Testis (tissue), 3 donors: ENCODE data around the gene PIK3CD. TPM values are rescaled to one million over a fixed set of nuclear protein-coding genes. Genes with fewer than 3 reads are reported as not detected.

Experiments used
- DNase-seq: peaks from one replicate; pipeline ENCODE4 v3.0.0-alpha.2; 2019
- H3K27ac ChIP-seq, 2 donors: fragments of 200-600 bp; sonication (generic); one replicate each; pipeline ENCODE4 v1.5.1; 2019
- H3K27me3 ChIP-seq: fragments of 200-600 bp; sonication (generic); one replicate; pipeline ENCODE4 v1.5.1; 2019
- H3K36me3 ChIP-seq: fragments of 200-600 bp; sonication (generic); one replicate; pipeline ENCODE4 v1.5.1; 2017; ENCODE audit warnings: low read depth; ENCODE audit errors: missing control alignments
- H3K4me1 ChIP-seq: fragments of 200-600 bp; sonication (generic); one replicate; pipeline ENCODE4 v1.5.1; 2019
- H3K4me3 ChIP-seq, 2 donors: fragments of 200-600 bp; sonication (generic); one replicate each; pipeline ENCODE4 v1.5.1; 2017 to 2019
- H3K9me3 ChIP-seq: fragments of 200-600 bp; sonication (generic); one replicate; pipeline ENCODE4 v1.5.1; 2017
- CTCF ChIP-seq, 3 experiments: fragments of 450-650 bp in 2 of 3; fragments of 200-600 bp in 1 of 3; sonication (generic) in 1 of 3; IDR thresholded peaks; one replicate each; pipeline ENCODE4 v1.5.1; 2016 to 2019; ENCODE audit warnings: antibody characterized with exemption in 3 of 3, mild to moderate bottlenecking in 2 of 3, moderate library complexity in 1 of 3
- POLR2A ChIP-seq: fragments of 450-650 bp; IDR thresholded peaks from one replicate; pipeline ENCODE4 v1.6.1; 2017; ENCODE audit warnings: antibody characterized with exemption, mild to moderate bottlenecking, moderate library complexity
- WGBS, 2 donors: methylation state at CpG; one replicate each; pipeline ENCODE4 v1.1.5; 2018; 5-methylcytosine and 5-hydroxymethylcytosine counted together
- intact Hi-C: fragments of 100-400 bp; cut with DNase I; formaldehyde crosslinking; loops from one replicate; pipeline ENCODE4 v1.15.1; 2023; ENCODE audit warnings: low total_unique reads
- polyA plus RNA-seq: library from polyadenylated mRNA; stranded (reverse); fragments of 350-450 nt; fragmentation: Illumina TruSeq; extraction: RNeasy Lipid Tissue Mini Kit (QIAGEN cat#74804); gene quantifications from one replicate; pipeline ENCODE4 v1.2.3, GENCODE V29; 2014; ENCODE audit warnings: low read depth, low replicate concordance; ENCODE audit not compliant: insufficient read depth
- total RNA-seq, 2 donors: library from RNA; depleted of rRNA; stranded (reverse); fragments of >200 nt; gene quantifications; one replicate each; pipeline ENCODE4 v1.2.3, GENCODE V29; 2016

Gene PIK3CD
- total and polyA plus RNA-seq, 3 donors from 2014 or later = 11.7 to 17.2 (median 12.4) TPM

DNA sequence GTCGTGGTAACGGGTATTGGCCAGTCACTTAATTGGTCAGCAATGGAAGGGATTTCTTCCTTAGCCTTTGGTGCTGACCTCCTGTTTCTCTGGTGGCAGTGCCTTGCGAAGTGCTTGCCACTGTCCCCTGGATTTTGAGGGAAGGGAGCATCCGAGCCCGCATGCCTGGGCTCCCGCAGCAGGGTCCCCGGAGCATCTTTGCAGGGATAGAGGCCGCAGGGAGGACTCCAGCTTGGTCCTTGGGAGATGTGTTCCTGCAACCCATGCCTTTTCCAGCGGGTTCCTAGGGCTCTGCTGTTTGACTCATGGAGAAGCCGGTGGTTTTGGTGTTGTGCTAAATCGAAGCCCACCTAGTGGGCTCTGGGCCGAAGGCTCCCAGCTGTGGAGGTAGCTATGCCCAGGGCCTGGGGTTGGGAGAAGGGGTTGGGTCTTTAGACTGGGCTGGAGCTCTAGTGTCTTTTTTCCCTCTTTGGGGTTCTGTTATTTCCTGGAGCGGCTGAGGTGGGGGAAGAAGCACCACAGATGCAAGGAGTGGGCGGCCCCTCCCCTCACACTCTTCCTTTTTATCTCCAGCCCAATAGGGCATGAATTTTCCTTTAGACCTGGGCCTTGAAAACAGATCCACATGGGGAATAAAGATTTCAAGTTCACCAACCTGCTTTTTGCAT lies 39.0 kb downstream of the PIK3CD start:
- Histone ChIP-seq H3K27ac (no peak overlapping the region), H3K36me3 (no peaks in the 10 kb centered on the region), H3K27me3 (no peaks in the 10 kb centered on the region), H3K9me3 (no peaks in the 10 kb centered on the region), H3K4me1 (peaks cover 29% of the 10 kb centered on the region), H3K4me3 (peak overlapping the region in 1 of 2 donors; percentile 64)
- no peak for TF ChIP-seq POLR2A
- no peak for TF ChIP-seq CTCF (IDR thresholded peaks at IDR 0.05)
- WGBS, 2 donors = 48% methylated on average over 11 to 14 of the region's 14 CpGs
- intact Hi-C loops = no loop called here
- DNase-seq = no peak

DNA sequence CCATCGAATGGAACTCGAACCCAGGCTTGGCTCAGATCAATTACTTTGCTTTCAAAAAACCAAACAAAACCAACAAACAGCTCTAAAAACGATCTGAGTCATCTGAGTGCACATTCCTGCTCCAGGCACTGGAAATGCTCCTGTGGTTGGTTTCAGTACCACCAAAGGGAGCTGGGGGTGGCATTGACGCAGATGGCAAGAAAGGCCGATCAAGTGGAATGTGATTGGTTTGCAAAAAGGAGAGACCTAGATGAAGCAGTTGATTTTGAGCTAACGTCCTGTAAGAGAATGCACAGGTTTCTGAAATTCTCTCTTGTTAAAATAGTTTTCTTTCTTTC lies 39.5 kb downstream of the PIK3CD start:
- intact Hi-C loops = no loop called here
- no peak for TF ChIP-seq CTCF (IDR thresholded peaks at IDR 0.05)
- no peak for TF ChIP-seq POLR2A
- no peaks in the 10 kb centered on the region for H3K27me3 ChIP-seq
- no peak overlapping the region for H3K27ac ChIP-seq
- no peak for DNase-seq
- WGBS, 2 donors = 68 to 84% methylated on average over 6 of the region's 6 CpGs
- H3K36me3 ChIP-seq = no peaks in the 10 kb centered on the region
- no peaks in the 10 kb centered on the region for H3K9me3 ChIP-seq
- no peak overlapping the region for H3K4me3 ChIP-seq
- H3K4me1 ChIP-seq = peaks cover 29% of the 10 kb centered on the region

- H3K27ac ChIP-seq = no peak overlapping the region
- H3K4me3 ChIP-seq = no peak overlapping the region
- intact Hi-C loops = no loop called here
- H3K36me3 ChIP-seq = no peaks in the 10 kb centered on the region
- no peak for DNase-seq
- TF ChIP-seq CTCF (IDR thresholded peaks at IDR 0.05) = no peak
- TF ChIP-seq POLR2A = no peak
- no peaks in the 10 kb centered on the region for H3K27me3 ChIP-seq
- 79 to 88% methylated on average over 5 of the region's 5 CpGs for WGBS, 2 donors
- peaks cover 29% of the 10 kb centered on the region for H3K4me1 ChIP-seq
- no peaks in the 10 kb centered on the region for H3K9me3 ChIP-seq
Observed at GRCh38 chr1:9691691-9692090, 40.2 kb downstream of the PIK3CD start.

GRCh38 chr1:9696793-9697192 lies 45.3 kb downstream of the PIK3CD start:
- no peak for DNase-seq
- H3K4me1 ChIP-seq = no peaks in the 10 kb centered on the region
- WGBS, 2 donors = 91 to 98% methylated on average over 2 of the region's 2 CpGs
- H3K4me3 ChIP-seq = no peak overlapping the region
- no peaks in the 10 kb centered on the region for H3K27me3 ChIP-seq
- H3K27ac ChIP-seq = no peak overlapping the region
- no peaks in the 10 kb centered on the region for H3K36me3 ChIP-seq
- H3K9me3 ChIP-seq = no peaks in the 10 kb centered on the region
- no peak for TF ChIP-seq CTCF (IDR thresholded peaks at IDR 0.05)
- no peak for TF ChIP-seq POLR2A
- intact Hi-C loops = no loop called here

DNA sequence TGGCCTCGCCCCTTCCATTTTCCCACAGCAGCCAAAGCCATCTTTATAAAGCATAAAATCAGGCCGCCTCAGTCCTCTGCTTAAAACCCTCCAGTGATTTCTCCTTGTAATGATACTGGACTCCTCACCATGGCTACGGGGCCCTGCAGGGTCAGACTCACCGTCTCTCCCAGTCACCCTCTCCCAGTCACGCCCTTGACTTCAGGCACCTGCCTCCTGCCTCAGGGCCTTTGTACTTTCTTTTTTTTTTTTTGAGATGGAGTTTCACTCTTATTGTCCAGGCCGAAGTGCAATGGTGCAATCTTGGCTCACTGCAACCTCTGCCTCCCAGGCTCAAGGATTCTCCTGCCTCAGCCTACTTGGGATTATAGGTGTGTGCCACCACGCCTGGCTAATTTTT lies 47.8 kb downstream of the PIK3CD start:
- H3K36me3 ChIP-seq = no peaks in the 10 kb centered on the region
- no peak for TF ChIP-seq POLR2A
- no peak for TF ChIP-seq CTCF (IDR thresholded peaks at IDR 0.05)
- intact Hi-C loops = no loop called here
- H3K27ac ChIP-seq = no peak overlapping the region
- no peak overlapping the region for H3K4me3 ChIP-seq
- WGBS, 2 donors = 94% methylated on average over 7 of the region's 7 CpGs
- H3K27me3 ChIP-seq = no peaks in the 10 kb centered on the region
- H3K4me1 ChIP-seq = no peaks in the 10 kb centered on the region
- H3K9me3 ChIP-seq = no peaks in the 10 kb centered on the region
- DNase-seq = no peak
